Prostate gland (tissue), 2 donors: Measurements from ENCODE around the gene MFSD6.

Experiments used
- POLR2A ChIP-seq: fragments of 450-650 bp; IDR thresholded peaks from one replicate; pipeline ENCODE4 v1.6.1; 2016; ENCODE audit warnings: antibody characterized with exemption, mild to moderate bottlenecking
- POLR2AphosphoS5 ChIP-seq: sonication (generic); formaldehyde crosslinking; IDR thresholded peaks from one replicate; pipeline ENCODE4 v1.6.1; 2017; ENCODE audit warnings: antibody characterized with exemption
- TF ChIP-seq, protein P1 (sequence below), 4 experiments: fragments of 200-600 bp in 2 of 4; fragments of 450-650 bp in 2 of 4; sonication (generic) in 2 of 4; IDR thresholded peaks; 1 replicate in 3 of 4; 2 replicates in 1 of 4; pipeline ENCODE4 v1.5.1; 2016 to 2019; ENCODE audit warnings: antibody characterized with exemption in 4 of 4, mild to moderate bottlenecking in 2 of 4, moderate library complexity in 2 of 4

DNA sequence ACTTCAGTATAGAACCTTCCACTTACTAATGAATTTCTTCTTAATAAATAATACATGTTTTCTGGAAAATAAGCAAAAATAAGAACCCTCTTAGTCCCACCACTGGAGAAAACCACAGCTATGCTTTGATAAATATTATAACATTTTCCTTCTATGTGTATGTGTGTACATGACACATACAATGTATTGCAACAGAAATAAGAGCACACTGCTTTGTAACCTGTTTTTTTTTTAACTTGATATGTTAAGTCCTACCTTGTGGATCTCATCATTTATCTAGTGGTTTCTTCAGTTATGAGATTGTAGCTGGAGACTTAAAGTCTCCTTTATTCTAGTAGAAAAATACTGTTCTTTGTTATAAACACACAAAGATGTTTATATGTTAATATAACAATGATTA is 47.6 kb upstream of the MFSD6 start:
- TF ChIP-seq POLR2A = no peak
- TF ChIP-seq, protein P1, sequence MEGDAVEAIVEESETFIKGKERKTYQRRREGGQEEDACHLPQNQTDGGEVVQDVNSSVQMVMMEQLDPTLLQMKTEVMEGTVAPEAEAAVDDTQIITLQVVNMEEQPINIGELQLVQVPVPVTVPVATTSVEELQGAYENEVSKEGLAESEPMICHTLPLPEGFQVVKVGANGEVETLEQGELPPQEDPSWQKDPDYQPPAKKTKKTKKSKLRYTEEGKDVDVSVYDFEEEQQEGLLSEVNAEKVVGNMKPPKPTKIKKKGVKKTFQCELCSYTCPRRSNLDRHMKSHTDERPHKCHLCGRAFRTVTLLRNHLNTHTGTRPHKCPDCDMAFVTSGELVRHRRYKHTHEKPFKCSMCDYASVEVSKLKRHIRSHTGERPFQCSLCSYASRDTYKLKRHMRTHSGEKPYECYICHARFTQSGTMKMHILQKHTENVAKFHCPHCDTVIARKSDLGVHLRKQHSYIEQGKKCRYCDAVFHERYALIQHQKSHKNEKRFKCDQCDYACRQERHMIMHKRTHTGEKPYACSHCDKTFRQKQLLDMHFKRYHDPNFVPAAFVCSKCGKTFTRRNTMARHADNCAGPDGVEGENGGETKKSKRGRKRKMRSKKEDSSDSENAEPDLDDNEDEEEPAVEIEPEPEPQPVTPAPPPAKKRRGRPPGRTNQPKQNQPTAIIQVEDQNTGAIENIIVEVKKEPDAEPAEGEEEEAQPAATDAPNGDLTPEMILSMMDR (IDR thresholded peaks at IDR 0.05) = no peak
- TF ChIP-seq POLR2AphosphoS5 = no peak
